Activated CD4-positive, alpha-beta T cell treated with anti-CD3 and anti-CD28 coated beads, Interleukin-2, amount 10 ng/mL, durations not matched to agents 7 days and 5 days (primary cell): ENCODE results near the gene SF3B3. TPM values are rescaled to one million over a fixed set of nuclear protein-coding genes. Genes with fewer than 3 reads are reported as not detected.

ENCODE experiments used
- CTCF ChIA-PET: fragments of 350-600 bp; sonication (Branson Sonifier 250); formaldehyde crosslinking; loops from one replicate; lab custom pipeline; 2021; ENCODE audit warnings: antibody characterized with exemption; lab: Charles Lee
- POLR2A ChIA-PET: fragments of 350-600 bp; sonication (Branson Sonifier 250); formaldehyde crosslinking; loops from one replicate; lab custom pipeline; 2021; ENCODE audit warnings: antibody characterized with exemption; lab: Charles Lee
- DNase-seq: peaks from one replicate; pipeline ENCODE4 v3.0.0-alpha.2; 2020
- H3K27ac Mint-ChIP-seq: one replicate; pipeline ENCODE4 v1.8.0; 2021; ENCODE audit warnings: mild to moderate bottlenecking, moderate library complexity, mixed read lengths
- H3K27me3 Mint-ChIP-seq: one replicate; pipeline ENCODE4 v1.8.0; 2021; ENCODE audit warnings: mixed read lengths
- H3K36me3 Mint-ChIP-seq: one replicate; pipeline ENCODE4 v1.8.0; 2021; ENCODE audit warnings: low read depth, mixed read lengths
- H3K4me1 Mint-ChIP-seq: one replicate; pipeline ENCODE4 v1.8.0; 2021; ENCODE audit warnings: mixed read lengths
- H3K4me3 Mint-ChIP-seq: one replicate; pipeline ENCODE4 v1.8.0; 2021; ENCODE audit warnings: mild to moderate bottlenecking, moderate library complexity, mixed read lengths
- H3K9me3 Mint-ChIP-seq: one replicate; pipeline ENCODE4 v1.8.0; 2021; ENCODE audit warnings: mixed read lengths
- total RNA-seq, 2 experiments: library from RNA; stranded (reverse); gene quantifications; one replicate each; pipeline ENCODE4 v1.2.3, GENCODE V29; 2021

The SF3B3 gene
- total RNA-seq, 2 experiments from 2014 or later, result 369 to 376 TPM

GRCh38 chr16:70550082-70550481 lies 26.5 kb downstream of the SF3B3 start:
- Mint-ChIP-seq H3K4me3 (no peak overlapping the region), H3K27me3 (no peaks in the 10 kb centered on the region), H3K4me1 (peaks cover 12% of the 10 kb centered on the region), H3K36me3 (peaks cover 56% of the 10 kb centered on the region), H3K9me3 (no peaks in the 10 kb centered on the region), H3K27ac (no peak overlapping the region)
- ChIA-PET POLR2A (no interaction called here), CTCF (interaction anchor here (1.0 kb wide), 1 partner anchor 66 kb away, joined by 3 read pairs; no protein-coding TSS in a partner anchor)
- no peak for DNase-seq

- ChIA-PET CTCF (interaction anchor here (0.9 to 1.4 kb wide), 4 partner anchors 10 to 27 kb away, joined by 3 to 5 read pairs (median 4); no protein-coding TSS in a partner anchor), POLR2A (no interaction called here)
- peaks cover 12% of the 10 kb centered on the region for H3K4me1 Mint-ChIP-seq
- no peaks in the 10 kb centered on the region for H3K27me3 Mint-ChIP-seq
- peaks cover 58% of the 10 kb centered on the region for H3K36me3 Mint-ChIP-seq
- H3K4me3 Mint-ChIP-seq, result no peak overlapping the region
- H3K27ac Mint-ChIP-seq, result no peak overlapping the region
- no peak for DNase-seq
- H3K9me3 Mint-ChIP-seq, result no peaks in the 10 kb centered on the region
These were observed 28.2 kb downstream of the SF3B3 start for GRCh38 chr16:70551788-70552187.

GRCh38 chr16:70552675-70553074 lies 29.1 kb downstream of the SF3B3 start:
- DNase-seq, result no peak
- H3K4me1 Mint-ChIP-seq, result peaks cover 11% of the 10 kb centered on the region
- POLR2A ChIA-PET, result no interaction called here
- no peak overlapping the region for H3K4me3 Mint-ChIP-seq
- CTCF ChIA-PET, result interaction anchor here (0.9 to 1.7 kb wide), 4 partner anchors 15 to 25 kb away, joined by 3 to 4 read pairs (median 3); no protein-coding TSS in a partner anchor
- peaks cover 63% of the 10 kb centered on the region for H3K36me3 Mint-ChIP-seq
- no peaks in the 10 kb centered on the region for H3K9me3 Mint-ChIP-seq
- no peak overlapping the region for H3K27ac Mint-ChIP-seq
- no peaks in the 10 kb centered on the region for H3K27me3 Mint-ChIP-seq

- ChIA-PET POLR2A (no interaction called here), CTCF (interaction anchor here (0.5 to 1.7 kb wide), 2 partner anchors 24 to 847 kb away, joined by 3 to 5 read pairs; no protein-coding TSS in a partner anchor)
- no peak for DNase-seq
- Mint-ChIP-seq H3K27me3 (no peaks in the 10 kb centered on the region), H3K27ac (no peak overlapping the region), H3K36me3 (peaks cover 58% of the 10 kb centered on the region), H3K4me1 (peaks cover 5% of the 10 kb centered on the region), H3K4me3 (no peak overlapping the region), H3K9me3 (no peaks in the 10 kb centered on the region)
These were observed 30.0 kb downstream of the SF3B3 start for GRCh38 chr16:70553645-70554044.

- peaks cover 60% of the 10 kb centered on the region for H3K36me3 Mint-ChIP-seq
- no peak overlapping the region for H3K4me3 Mint-ChIP-seq
- DNase-seq, result no peak
- H3K4me1 Mint-ChIP-seq, result no peaks in the 10 kb centered on the region
- H3K27ac Mint-ChIP-seq, result no peak overlapping the region
- ChIA-PET POLR2A (no interaction called here), CTCF (no interaction called here)
- H3K27me3 Mint-ChIP-seq, result no peaks in the 10 kb centered on the region
- no peaks in the 10 kb centered on the region for H3K9me3 Mint-ChIP-seq
These were observed 32.4 kb downstream of the SF3B3 start for GRCh38 chr16:70556063-70556462.

- no peak for DNase-seq
- CTCF ChIA-PET, result interaction anchor here (1.0 to 1.3 kb wide), 2 partner anchors 16 to 25 kb away, joined by 3 read pairs; no protein-coding TSS in a partner anchor
- H3K27me3 Mint-ChIP-seq, result no peaks in the 10 kb centered on the region
- no peaks in the 10 kb centered on the region for H3K9me3 Mint-ChIP-seq
- H3K4me3 Mint-ChIP-seq, result no peak overlapping the region
- no peak overlapping the region for H3K27ac Mint-ChIP-seq
- POLR2A ChIA-PET, result no interaction called here
- no peaks in the 10 kb centered on the region for H3K4me1 Mint-ChIP-seq
- peaks cover 68% of the 10 kb centered on the region for H3K36me3 Mint-ChIP-seq
These were observed 38.0 kb downstream of the SF3B3 start for GRCh38 chr16:70561623-70562022.

- DNase-seq, result no peak
- ChIA-PET POLR2A (no interaction called here), CTCF (interaction anchor here (0.6 to 3.1 kb wide), 2 partner anchors 11 to 90 kb away, joined by 3 to 14 read pairs; no protein-coding TSS in a partner anchor)
- H3K36me3 Mint-ChIP-seq, result peaks cover 73% of the 10 kb centered on the region
- no peak overlapping the region for H3K4me3 Mint-ChIP-seq
- H3K27ac Mint-ChIP-seq, result no peak overlapping the region
- H3K9me3 Mint-ChIP-seq, result no peaks in the 10 kb centered on the region
- no peaks in the 10 kb centered on the region for H3K27me3 Mint-ChIP-seq
- H3K4me1 Mint-ChIP-seq, result no peaks in the 10 kb centered on the region
These were observed 40.0 kb downstream of the SF3B3 start for GRCh38 chr16:70563636-70564035.

- no peaks in the 10 kb centered on the region for H3K9me3 Mint-ChIP-seq
- no peaks in the 10 kb centered on the region for H3K27me3 Mint-ChIP-seq
- DNase-seq, result no peak
- H3K36me3 Mint-ChIP-seq, result peaks cover 78% of the 10 kb centered on the region
- H3K4me3 Mint-ChIP-seq, result no peak overlapping the region
- CTCF ChIA-PET, result interaction anchor here (0.6 to 3.1 kb wide), 2 partner anchors 10 to 272 kb away, joined by 6 to 14 read pairs; no protein-coding TSS in a partner anchor
- H3K27ac Mint-ChIP-seq, result no peak overlapping the region
- POLR2A ChIA-PET, result no interaction called here
- H3K4me1 Mint-ChIP-seq, result no peaks in the 10 kb centered on the region
These were observed 41.4 kb downstream of the SF3B3 start for GRCh38 chr16:70565053-70565452.

GRCh38 chr16:70568601-70569237 lies 45.1 kb downstream of the SF3B3 start:
- CTCF ChIA-PET, result interaction anchor here (0.6 kb wide), 1 partner anchor 156 kb away, joined by 3 read pairs; no protein-coding TSS in a partner anchor
- H3K27me3 Mint-ChIP-seq, result no peaks in the 10 kb centered on the region
- POLR2A ChIA-PET, result no interaction called here
- peaks cover 11% of the 10 kb centered on the region for H3K4me1 Mint-ChIP-seq
- H3K27ac Mint-ChIP-seq, result no peak overlapping the region
- no peaks in the 10 kb centered on the region for H3K9me3 Mint-ChIP-seq
- DNase-seq, result no peak
- peaks cover 80% of the 10 kb centered on the region for H3K36me3 Mint-ChIP-seq
- no peak overlapping the region for H3K4me3 Mint-ChIP-seq

GRCh38 chr16:70569752-70570151 lies 46.1 kb downstream of the SF3B3 start:
- no peak overlapping the region for H3K27ac Mint-ChIP-seq
- H3K4me3 Mint-ChIP-seq, result no peak overlapping the region
- no peaks in the 10 kb centered on the region for H3K27me3 Mint-ChIP-seq
- POLR2A ChIA-PET, result no interaction called here
- DNase-seq, result no peak
- H3K9me3 Mint-ChIP-seq, result no peaks in the 10 kb centered on the region
- peaks cover 11% of the 10 kb centered on the region for H3K4me1 Mint-ChIP-seq
- CTCF ChIA-PET, result no interaction called here
- H3K36me3 Mint-ChIP-seq, result peaks cover 78% of the 10 kb centered on the region

GRCh38 chr16:70570967-70571570 lies 47.5 kb downstream of the SF3B3 start:
- POLR2A ChIA-PET, result no interaction called here

GRCh38 chr16:70571623-70572022 lies 48.0 kb downstream of the SF3B3 start:
- Mint-ChIP-seq H3K4me1 (peaks cover 17% of the 10 kb centered on the region), H3K9me3 (no peaks in the 10 kb centered on the region), H3K4me3 (no peak overlapping the region), H3K27me3 (no peaks in the 10 kb centered on the region), H3K36me3 (peaks cover 70% of the 10 kb centered on the region), H3K27ac (peak overlapping the region; percentile 48)
- DNase-seq, result no peak
- POLR2A ChIA-PET, result no interaction called here
- CTCF ChIA-PET, result no interaction called here

More at GRCh38 chr16:70570967-70571570, 47.5 kb downstream of the SF3B3 start:
- Mint-ChIP-seq H3K4me1 (peaks cover 13% of the 10 kb centered on the region), H3K4me3 (no peak overlapping the region), H3K27ac (no peak overlapping the region), H3K36me3 (peaks cover 73% of the 10 kb centered on the region), H3K9me3 (no peaks in the 10 kb centered on the region), H3K27me3 (no peaks in the 10 kb centered on the region)
- CTCF ChIA-PET, result no interaction called here
- no peak for DNase-seq
